Keratinocyte (primary cell): ENCODE measurements around the gene KIF1B. TPM values are rescaled to one million over a fixed set of nuclear protein-coding genes. Genes with fewer than 3 reads are reported as not detected.

ENCODE experiments used
- DNase-seq: peaks from one replicate; pipeline ENCODE4 v3.0.0-alpha.2; 2011; ENCODE audit warnings: low read depth, missing footprints, low spot score
- FAIRE-seq: peaks from 2 replicates; lab custom pipeline; 2011; peaks lifted over from hg19 to GRCh38; lab: Jason Lieb, UNC
- H2AFZ ChIP-seq: 2 replicates; pipeline ENCODE4 v1.6.0; 2012; ENCODE audit warnings: low read length, control low read depth, inconsistent platforms; ENCODE audit not compliant: control insufficient read depth
- H3K27ac ChIP-seq: 2 replicates; pipeline ENCODE4 v1.5.1; 2011; ENCODE audit warnings: low read length; ENCODE audit not compliant: control insufficient read depth, insufficient read depth
- H3K27me3 ChIP-seq: 3 replicates; pipeline ENCODE4 v1.6.0; 2011; ENCODE audit warnings: low read length; ENCODE audit not compliant: control insufficient read depth, insufficient read depth; ENCODE audit errors: extremely low read depth
- H3K36me3 ChIP-seq, 2 experiments: 2 replicates in 1 of 2; 3 replicates in 1 of 2; pipeline ENCODE4 v1.5.1; 2011; ENCODE audit warnings: low read length in 2 of 2, mild to moderate bottlenecking in 1 of 2; ENCODE audit not compliant: control insufficient read depth in 2 of 2, insufficient read depth in 2 of 2; ENCODE audit errors: extremely low read depth in 1 of 2
- H3K4me1 ChIP-seq: 3 replicates; pipeline ENCODE4 v1.5.1; 2011; ENCODE audit warnings: low read length; ENCODE audit not compliant: control insufficient read depth, insufficient read depth; ENCODE audit errors: extremely low read depth
- H3K4me2 ChIP-seq: 3 replicates; pipeline ENCODE4 v1.6.0; 2011; ENCODE audit warnings: low read depth, low read length; ENCODE audit not compliant: control insufficient read depth, insufficient read depth; ENCODE audit errors: extremely low read depth
- H3K4me3 ChIP-seq, 3 experiments: fragments of 200-600 bp in 1 of 3; sonication (generic) in 1 of 3; 2 replicates in 2 of 3; 3 replicates in 1 of 3; pipeline ENCODE4 v1.5.1; 2011 to 2016; ENCODE audit warnings: low read length in 3 of 3, mild to moderate bottlenecking in 3 of 3, control low read depth in 2 of 3, inconsistent platforms in 1 of 3, low read depth in 1 of 3, mixed read lengths in 1 of 3, mixed run types in 1 of 3, moderate library complexity in 1 of 3; ENCODE audit not compliant: control insufficient read depth in 2 of 3, insufficient read depth in 2 of 3; ENCODE audit errors: extremely low read depth in 1 of 3
- H3K79me2 ChIP-seq: 2 replicates; pipeline ENCODE4 v1.6.0; 2012; ENCODE audit warnings: low read length; ENCODE audit not compliant: control insufficient read depth, insufficient read depth
- H3K9ac ChIP-seq: 3 replicates; pipeline ENCODE4 v1.6.0; 2011; ENCODE audit warnings: low read length; ENCODE audit not compliant: control insufficient read depth, insufficient read depth; ENCODE audit errors: extremely low read depth
- H3K9me1 ChIP-seq: 3 replicates; pipeline ENCODE4 v1.6.0; 2011; ENCODE audit warnings: low read length; ENCODE audit not compliant: control insufficient read depth, insufficient read depth; ENCODE audit errors: extremely low read depth
- H3K9me3 ChIP-seq: 2 replicates; pipeline ENCODE4 v1.5.1; 2012; ENCODE audit warnings: low read depth, low read length; ENCODE audit not compliant: control insufficient read depth
- H4K20me1 ChIP-seq: 3 replicates; pipeline ENCODE4 v1.6.0; 2011; ENCODE audit warnings: low read length; ENCODE audit not compliant: control insufficient read depth, insufficient read depth; ENCODE audit errors: extremely low read depth
- CTCF ChIP-seq, 3 experiments: IDR thresholded peaks in 1 of 3; conservative IDR thresholded peaks in 1 of 3; optimal IDR thresholded peaks in 1 of 3; 2 replicates in 2 of 3; 3 replicates in 1 of 3; pipeline versions ENCODE3 to v1.5.1; 2011; ENCODE audit warnings: low read length in 3 of 3, mild to moderate bottlenecking in 3 of 3, moderate library complexity in 2 of 3, control low read depth in 1 of 3, inconsistent platforms in 1 of 3; ENCODE audit not compliant: insufficient read depth in 2 of 3; ENCODE audit errors: extremely low read depth in 1 of 3
- EZH2 ChIP-seq: IDR thresholded peaks from one replicate; pipeline ENCODE4 v1.6.1; 2012; ENCODE audit warnings: inconsistent platforms, mild to moderate bottlenecking, low read length, moderate library complexity
- dilution Hi-C: fragments of 300-500 bp; cut with MboI; formaldehyde crosslinking; loops from one replicate; pipeline ENCODE4 v1.7.0; 2020; ENCODE audit warnings: low sequenced_read_pairs; ENCODE audit not compliant: extremely low pct_ligation_motif_present
- polyA plus RNA-seq, 5 experiments: library from polyadenylated mRNA; depleted of rRNA in 3 of 5; stranded (reverse) in 3 of 5; stranded (forward) in 1 of 5; unstranded in 1 of 5; fragments of >200 nt; gene quantifications; 1 replicate in 1 of 5; 2 replicates in 3 of 5; 3 replicates in 1 of 5; pipeline versions ENCODE4 v1.2.1 to v1.2.3, GENCODE V29; 2011 to 2012; ENCODE audit warnings: missing spikeins in 2 of 5, low read depth in 1 of 5, low replicate concordance in 1 of 5

The KIF1B gene
- polyA plus RNA-seq, 1 donor (not counting 4 experiments of a cell fraction or from before 2014, with no cell fraction given), result 15.1 TPM

- Histone ChIP-seq H4K20me1 (peaks cover 4% of the 10 kb centered on the region), H3K9me3 (no peaks in the 10 kb centered on the region), H3K4me2 (no peak overlapping the region), H2AFZ (no peak overlapping the region), H3K36me3 (no peaks in the 10 kb centered on the region), H3K4me1 (no peaks in the 10 kb centered on the region), H3K4me3 (no peak overlapping the region), H3K27ac (no peak overlapping the region), H3K9ac (no peak overlapping the region), H3K9me1 (no peaks in the 10 kb centered on the region), H3K27me3 (no peaks in the 10 kb centered on the region), H3K79me2 (peaks cover 87% of the 10 kb centered on the region)
- dilution Hi-C loops, result no loop called here
- no peak for DNase-seq
- TF ChIP-seq CTCF (optimal IDR thresholded peaks at IDR 0.05 in 1 of 3, IDR thresholded peaks at IDR 0.05 in 1 of 3, conservative IDR thresholded peaks at IDR 0.05 in 1 of 3; ENCODE audit: extremely low read depth in 1 of 3, insufficient read depth in 2 of 3, low read length in 3 of 3) (no peak), EZH2 (no peak)
- FAIRE-seq, result no peak
Observed at GRCh38 chr1:10225573-10225972, 15.2 kb downstream of the KIF1B start.

- no peak overlapping the region for H3K4me2 ChIP-seq
- H3K27me3 ChIP-seq, result no peaks in the 10 kb centered on the region
- dilution Hi-C loops, result no loop called here
- H3K9me1 ChIP-seq, result no peaks in the 10 kb centered on the region
- H3K4me3 ChIP-seq, result no peak overlapping the region
- TF ChIP-seq EZH2 (no peak), CTCF (optimal IDR thresholded peaks at IDR 0.05 in 1 of 3, IDR thresholded peaks at IDR 0.05 in 1 of 3, conservative IDR thresholded peaks at IDR 0.05 in 1 of 3; ENCODE audit: extremely low read depth in 1 of 3, insufficient read depth in 2 of 3, low read length in 3 of 3) (no peak)
- H3K79me2 ChIP-seq, result peaks cover 71% of the 10 kb centered on the region
- H4K20me1 ChIP-seq, result peaks cover 2% of the 10 kb centered on the region
- FAIRE-seq (no peak), DNase-seq (no peak)
- no peaks in the 10 kb centered on the region for H3K4me1 ChIP-seq
- H3K9me3 ChIP-seq, result no peaks in the 10 kb centered on the region
- no peak overlapping the region for H3K9ac ChIP-seq
- H3K27ac ChIP-seq, result no peak overlapping the region
- H3K36me3 ChIP-seq, result no peaks in the 10 kb centered on the region
- no peak overlapping the region for H2AFZ ChIP-seq
Observed at GRCh38 chr1:10228528-10228927, 18.2 kb downstream of the KIF1B start.
